Endothelial cell of coronary artery (primary cell): Measurements from ENCODE around the gene PIWIL4. TPM values are rescaled to one million over a fixed set of nuclear protein-coding genes. Genes with fewer than 3 reads are reported as not detected.

ENCODE experiments used
- total RNA-seq: library from RNA; depleted of rRNA; stranded (reverse); fragments of >200 nt; gene quantifications from 2 replicates; pipeline ENCODE4 v1.2.3, GENCODE V29; 2014

The PIWIL4 gene
- total RNA-seq: 0.18 and 1.0 TPM in 2 replicates

GRCh38 chr11:94567181-94567670 is at the start of gene PIWIL4:
Gene PIWIL4, plus strand, starts transcription at chr11:94567368. Its CDS starts 151 bp downstream, at chr11:94567519.

DNA sequence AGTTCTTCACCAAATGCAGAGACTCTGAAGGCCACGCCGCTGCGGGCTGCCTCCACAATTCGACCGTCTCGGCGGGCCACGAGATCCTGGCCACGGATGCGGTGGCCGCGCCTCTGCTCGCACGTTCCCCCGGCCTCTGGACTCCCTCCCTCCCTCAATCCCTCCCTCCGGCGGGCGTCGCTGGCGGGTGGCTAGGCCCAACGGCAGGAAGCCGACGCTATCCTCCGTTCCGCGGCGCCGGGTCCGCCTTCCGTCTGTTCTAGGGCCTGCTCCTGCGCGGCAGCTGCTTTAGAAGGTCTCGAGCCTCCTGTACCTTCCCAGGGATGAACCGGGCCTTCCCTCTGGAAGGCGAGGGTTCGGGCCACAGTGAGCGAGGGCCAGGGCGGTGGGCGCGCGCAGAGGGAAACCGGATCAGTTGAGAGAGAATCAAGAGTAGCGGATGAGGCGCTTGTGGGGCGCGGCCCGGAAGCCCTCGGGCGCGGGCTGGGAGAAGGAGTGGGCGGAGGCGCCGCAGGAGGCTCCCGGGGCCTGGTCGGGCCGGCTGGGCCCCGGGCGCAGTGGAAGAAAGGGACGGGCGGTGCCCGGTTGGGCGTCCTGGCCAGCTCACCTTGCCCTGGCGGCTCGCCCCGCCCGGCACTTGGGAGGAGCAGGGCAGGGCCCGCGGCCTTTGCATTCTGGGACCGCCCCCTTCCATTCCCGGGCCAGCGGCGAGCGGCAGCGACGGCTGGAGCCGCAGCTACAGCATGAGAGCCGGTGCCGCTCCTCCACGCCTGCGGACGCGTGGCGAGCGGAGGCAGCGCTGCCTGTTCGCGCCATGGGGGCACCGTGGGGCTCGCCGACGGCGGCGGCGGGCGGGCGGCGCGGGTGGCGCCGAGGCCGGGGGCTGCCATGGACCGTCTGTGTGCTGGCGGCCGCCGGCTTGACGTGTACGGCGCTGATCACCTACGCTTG is 23.2 kb upstream of the PIWIL4 start, which contains the start of gene FUT4:
TSS of gene FUT4 (plus strand) at position 227 of the 951 bp plus-strand sequence. CDS start at position 440, 213 bp downstream.

Other genes starting within 250 kb of the PIWIL4 start
- 0.09 TPM in 1 of 2 replicates, not detected in the other for gene GPR83, start 165.9 kb upstream of the PIWIL4 start, total RNA-seq
- 11.4 and 12.2 TPM in 2 replicates for gene MRE11, start 73.5 kb upstream of the PIWIL4 start, total RNA-seq
- 7.0 and 10.8 TPM in 2 replicates for gene ANKRD49, start 73.4 kb upstream of the PIWIL4 start, total RNA-seq
- gene C11orf97, start 54.9 kb upstream of the PIWIL4 start, total RNA-seq: not detected in 2 replicates
- 3.0 and 4.1 TPM in 2 replicates for gene FUT4, start 23.4 kb upstream of the PIWIL4 start, total RNA-seq
- gene AMOTL1, start 201.0 kb downstream of the PIWIL4 start, total RNA-seq: 35.2 and 46.5 TPM in 2 replicates